ENCODE data around the gene CNOT1.
"Not testable (repeated sequence)": the region's sequence is repeated elsewhere in the genome, so short reads cannot be mapped to it uniquely, and the experiment has no call there.

CNOT1 gene

DNA sequence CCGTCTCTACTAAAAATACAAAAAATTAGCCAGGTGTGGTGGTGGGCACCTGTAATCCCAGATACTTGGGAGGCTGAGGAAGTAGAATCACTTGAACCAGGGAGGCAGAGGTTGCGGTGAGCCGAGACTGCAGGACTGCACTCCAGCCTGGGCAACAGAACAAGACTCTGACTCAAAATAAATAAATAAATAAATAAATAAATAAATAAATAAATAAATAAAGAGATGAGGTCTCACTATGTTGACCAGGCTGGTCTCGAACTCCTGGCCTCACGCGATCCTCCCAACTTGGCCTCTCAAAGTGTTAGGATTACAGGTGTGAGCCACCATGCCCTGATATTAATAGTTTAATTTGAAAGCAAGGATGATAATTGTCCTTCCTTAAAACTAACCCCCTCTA lies 7.4 kb upstream of the CNOT1 start:
- DNase-seq, result not testable (repeated sequence)

DNA sequence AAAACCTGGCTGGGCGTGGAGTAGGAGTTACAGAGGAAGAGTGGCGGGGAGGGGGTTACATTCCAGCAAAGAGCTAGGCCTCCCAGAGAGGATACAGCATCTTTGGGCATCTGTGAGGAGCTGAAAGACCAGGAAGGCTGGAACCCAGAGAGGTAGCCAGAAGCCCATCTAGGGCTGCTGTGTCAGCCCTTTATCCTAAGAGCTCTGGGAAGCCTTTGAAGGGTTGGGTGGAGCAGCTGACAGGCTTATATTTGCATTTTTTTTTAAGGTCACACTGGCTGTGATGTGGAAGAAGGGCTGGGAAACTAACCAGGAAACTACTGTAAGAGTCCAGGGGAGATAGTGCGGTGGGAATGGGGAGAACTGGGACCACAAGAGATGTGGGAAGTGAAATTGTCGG lies 6.8 kb upstream of the CNOT1 start:
- DNase-seq, result no peak

DNA sequence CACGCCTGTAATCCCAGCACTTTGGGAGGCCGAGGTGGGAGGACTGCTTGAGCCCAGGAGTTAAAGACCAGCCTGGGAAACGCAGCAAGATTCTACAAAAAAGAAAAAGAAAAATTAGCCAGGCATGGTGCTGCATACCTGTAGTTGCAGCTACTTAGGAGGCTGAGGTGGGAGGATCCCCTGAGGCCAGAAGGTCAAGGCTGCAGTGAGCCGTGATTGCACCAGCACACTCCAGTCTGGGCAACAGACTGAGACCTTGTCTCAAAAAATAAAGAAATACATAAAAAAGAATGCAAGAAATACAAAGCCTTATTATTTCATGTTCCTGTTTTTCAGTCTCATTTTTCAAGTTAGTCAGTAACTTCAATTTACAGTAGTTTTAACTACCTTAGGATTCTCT lies 5.9 kb upstream of the CNOT1 start:
- no peak for DNase-seq

DNA sequence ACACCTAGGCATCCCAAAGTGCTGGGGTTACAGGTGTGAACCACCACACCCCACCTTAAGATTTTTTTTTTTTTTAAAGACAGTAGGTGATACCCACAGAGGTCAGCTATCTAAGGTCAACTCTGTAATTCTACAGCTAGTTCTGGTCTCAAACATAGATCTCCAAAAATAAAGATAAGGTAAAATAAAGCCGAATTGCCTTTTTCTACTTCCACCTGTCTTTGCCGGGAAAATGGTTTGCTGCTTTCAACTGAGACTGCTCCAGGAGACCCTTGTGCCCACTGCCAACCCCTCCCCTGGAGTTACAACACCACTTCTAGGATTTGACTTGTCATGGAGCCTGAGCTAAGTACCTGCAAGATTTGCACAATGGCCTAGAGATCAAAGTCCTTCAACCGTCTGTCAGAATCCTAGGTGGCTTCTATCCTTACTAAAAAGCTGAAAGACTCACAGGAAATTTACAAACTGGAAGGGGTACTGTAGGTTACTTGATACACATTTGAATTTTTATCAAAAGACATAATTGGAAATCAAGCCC lies 4.7 kb upstream of the CNOT1 start:
- DNase-seq, result no peak

DNA sequence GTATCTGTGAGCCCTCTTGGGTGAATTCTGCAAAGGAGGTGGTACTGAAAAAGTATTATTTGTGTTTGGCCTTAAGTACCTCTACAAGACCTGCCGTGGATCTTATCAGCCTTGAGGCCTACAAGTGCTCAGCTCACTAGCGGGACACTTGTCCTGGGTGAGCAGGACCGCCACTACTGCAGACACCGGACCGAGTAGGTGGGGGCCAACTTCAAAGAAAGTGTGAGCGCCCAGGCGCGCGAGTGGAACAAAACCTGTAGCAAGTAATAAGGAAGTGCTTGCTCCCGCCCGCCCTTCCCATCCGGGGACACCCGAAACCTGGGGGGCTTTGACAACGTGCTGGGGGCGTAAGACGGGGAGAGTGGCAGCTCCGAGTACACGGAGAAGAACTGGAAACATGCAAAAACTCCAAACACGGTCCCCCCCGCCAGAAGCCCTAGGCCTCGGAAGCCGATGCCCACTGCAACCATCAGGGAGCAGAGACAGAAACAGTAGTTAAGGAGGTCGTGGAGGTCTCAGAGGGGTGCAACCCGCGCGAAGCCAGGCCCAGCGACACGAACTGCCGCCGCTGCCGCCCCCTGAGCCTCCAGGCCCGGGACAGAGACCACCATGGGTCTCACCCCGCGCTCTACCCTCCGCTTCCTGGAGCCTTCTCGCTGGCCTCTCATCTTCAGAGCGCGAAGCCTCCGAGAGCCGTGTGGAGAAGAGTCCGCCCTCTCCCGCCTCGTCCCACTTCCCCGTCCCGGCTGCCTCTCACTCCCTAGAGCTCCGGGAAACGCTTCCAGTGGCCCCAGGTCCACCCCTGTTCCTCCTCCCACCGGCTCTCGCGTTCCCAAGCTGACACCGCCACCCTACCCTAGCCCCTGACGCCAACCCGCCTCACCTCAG lies 537 bp downstream of the CNOT1 start:
- no peak for DNase-seq

DNA sequence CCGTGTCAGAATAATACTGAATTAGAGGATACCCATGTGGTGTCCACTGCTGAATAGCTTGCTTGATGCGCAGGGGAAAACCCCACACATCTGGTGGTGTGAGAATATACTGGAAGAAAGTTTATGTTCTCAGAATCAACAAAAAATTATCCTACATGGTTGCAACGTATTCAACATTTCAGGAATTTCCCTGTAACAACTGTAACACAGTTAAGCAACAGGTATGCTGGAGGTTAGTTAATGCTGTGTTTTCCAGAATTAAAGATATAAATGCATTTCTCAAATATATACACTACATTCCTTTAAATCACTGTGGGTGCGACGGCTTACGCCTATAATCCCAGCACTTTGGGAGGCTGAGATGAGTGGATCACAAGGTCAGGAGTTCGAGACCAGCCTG lies 5.4 kb downstream of the CNOT1 start:
- no peak for DNase-seq

DNA sequence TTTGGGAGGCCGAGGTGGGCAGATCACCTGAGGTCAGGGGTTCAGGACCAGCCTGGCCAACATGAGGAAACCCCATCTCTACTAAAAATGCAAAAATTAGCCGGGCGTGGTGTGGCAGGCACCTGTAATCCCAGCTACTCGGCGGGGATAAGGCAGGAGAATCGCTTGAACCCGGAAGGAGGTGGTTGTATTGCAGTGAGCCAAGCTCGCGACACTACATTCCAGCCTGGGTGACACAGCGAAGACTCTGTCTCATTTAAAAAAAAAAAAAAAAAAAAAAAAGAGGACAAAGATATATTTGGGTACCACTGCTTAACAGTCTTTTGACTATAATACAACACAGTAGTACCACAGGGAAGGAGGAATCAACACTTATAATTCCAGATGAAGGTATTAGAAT lies 9.2 kb downstream of the CNOT1 start:
- no peak for DNase-seq

DNA sequence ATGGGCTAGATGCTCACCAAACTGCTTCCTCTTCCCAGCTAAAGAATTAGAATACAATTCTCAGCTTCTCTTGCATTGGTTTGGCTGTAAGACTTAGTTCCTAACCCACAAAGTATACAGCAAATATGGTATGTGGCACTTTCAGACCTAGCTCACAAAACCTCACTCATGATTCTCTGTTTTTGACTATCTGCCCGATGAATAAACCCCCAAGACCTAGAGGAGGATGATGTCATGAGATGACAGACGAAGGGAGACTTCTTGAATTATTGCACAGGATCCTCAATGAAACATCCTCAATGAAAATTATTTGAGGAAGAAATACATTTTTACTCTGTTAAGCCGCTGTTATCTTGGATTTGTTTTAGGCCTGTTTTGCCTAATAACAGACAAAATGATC lies 14.3 kb downstream of the CNOT1 start:
- no peak for DNase-seq

DNA sequence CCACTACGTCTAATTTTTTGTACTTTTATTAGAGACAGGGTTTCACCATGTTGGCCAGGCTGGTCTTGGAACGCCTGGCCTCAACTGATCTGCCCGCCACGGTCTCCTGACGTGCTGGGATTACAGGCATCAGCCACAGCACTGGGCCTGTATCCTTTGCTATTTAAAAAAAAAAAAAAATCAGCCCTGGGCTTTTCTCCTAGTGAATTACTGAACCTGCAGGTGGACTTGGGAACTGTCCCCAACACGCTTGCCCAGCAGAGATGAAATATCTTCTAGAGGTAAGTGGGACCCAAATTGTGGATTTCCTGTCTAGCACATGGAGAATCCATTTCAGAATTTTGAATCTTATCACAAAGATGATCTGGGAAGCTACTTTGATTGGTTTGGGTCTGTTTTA lies 14.8 kb downstream of the CNOT1 start:
- DNase-seq, result no peak

DNA sequence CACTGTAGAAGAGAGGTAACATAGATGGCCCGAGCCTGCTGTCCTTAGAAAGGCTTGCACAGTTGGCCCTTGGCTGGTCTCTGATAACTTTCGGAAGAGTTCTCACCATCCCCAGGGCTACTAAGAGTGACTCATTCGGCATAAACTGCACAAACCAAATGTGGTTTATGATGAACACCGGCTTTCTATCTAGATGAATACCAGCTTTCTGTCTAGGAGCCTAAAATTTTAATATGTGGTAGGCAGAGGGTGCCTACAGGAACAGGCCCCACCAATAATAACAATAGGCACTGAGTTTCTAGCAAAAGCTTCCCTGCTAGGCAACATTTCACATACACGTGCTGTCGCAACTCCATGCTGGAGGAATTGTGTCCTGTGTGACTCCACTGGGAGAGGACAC lies 15.4 kb downstream of the CNOT1 start:
- no peak for DNase-seq

DNA sequence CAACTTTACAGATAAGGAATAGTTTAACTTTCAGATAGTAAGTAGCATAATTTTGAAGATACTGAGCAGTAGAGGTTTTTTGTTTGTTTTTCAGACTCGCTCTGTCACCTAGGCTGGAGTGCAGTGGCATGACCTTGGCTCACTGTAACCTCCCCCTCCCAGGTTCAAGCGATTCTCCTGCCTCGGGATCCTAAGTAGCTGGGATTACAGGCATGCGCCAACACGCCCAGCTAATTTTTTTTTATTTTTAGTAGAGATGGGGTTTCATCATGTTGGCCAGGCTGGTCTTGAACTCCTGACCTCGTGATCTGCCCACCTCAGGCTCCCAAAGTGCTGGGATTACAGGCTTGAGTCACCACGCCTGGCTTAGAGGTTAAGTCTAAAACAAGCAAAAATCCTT lies 16.7 kb downstream of the CNOT1 start:
- not testable (repeated sequence) for DNase-seq

DNA sequence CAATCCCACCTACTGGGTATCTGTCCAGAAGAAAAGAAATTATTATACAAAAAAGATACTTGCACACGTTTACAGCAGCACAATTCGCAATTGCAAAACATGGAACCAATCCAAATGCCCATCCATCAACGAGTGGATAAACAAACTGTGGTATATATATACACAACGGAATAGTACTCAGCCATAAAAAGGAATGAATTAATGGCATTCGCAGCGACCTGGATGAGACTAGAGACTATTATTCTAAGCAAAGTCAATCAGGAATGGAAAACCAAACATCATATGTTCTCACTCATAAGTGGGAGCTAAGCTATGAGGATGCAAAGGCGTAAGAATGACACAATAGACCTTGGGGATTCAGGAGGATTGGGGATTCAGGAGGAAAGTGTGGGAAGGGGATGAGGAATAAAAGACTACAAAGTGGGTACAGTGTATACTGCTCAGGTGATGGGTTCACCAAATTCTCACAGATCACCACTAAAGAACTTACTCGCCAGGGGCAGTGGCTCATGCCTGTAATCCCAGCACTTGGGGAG lies 21.0 kb downstream of the CNOT1 start:
- no peak for DNase-seq

DNA sequence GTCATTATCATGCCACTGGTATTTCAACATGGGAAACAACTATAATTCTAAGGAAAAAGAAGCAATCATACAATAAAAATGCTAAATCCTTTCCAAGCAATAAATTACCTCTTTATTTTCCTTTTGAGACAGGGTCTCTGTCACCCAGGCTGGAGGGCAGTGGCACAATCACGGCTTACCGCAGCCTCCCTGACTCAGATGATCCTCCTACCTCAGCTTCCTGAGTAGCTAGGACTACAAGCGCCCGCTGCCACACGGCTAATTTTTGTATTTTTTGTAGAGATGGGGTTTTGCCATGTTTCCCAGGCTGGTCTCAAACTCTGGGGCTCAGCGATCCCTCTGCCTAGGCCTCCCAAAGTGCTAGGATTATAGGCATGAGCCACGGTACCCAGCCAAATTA lies 24.1 kb downstream of the CNOT1 start:
- DNase-seq, result no peak

DNA sequence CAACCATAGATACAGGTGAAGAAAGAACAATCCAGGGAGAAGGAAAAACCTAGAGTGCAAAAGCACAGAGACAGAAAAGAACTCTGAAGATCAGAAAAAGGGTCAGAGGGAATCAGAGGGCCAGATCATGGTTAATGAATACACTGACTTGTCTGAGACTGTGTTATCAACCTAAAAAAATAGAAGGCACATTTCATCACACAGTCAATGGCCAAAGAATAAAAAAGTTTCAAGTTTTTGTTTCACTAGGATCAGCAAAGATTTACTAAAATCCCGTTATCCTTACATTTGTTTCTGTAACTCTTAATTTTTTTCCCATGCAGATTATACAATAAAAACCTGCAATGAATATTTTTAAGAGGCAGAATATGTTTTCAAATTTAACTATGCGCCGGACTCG lies 38.5 kb downstream of the CNOT1 start:
- DNase-seq, result no peak

DNA sequence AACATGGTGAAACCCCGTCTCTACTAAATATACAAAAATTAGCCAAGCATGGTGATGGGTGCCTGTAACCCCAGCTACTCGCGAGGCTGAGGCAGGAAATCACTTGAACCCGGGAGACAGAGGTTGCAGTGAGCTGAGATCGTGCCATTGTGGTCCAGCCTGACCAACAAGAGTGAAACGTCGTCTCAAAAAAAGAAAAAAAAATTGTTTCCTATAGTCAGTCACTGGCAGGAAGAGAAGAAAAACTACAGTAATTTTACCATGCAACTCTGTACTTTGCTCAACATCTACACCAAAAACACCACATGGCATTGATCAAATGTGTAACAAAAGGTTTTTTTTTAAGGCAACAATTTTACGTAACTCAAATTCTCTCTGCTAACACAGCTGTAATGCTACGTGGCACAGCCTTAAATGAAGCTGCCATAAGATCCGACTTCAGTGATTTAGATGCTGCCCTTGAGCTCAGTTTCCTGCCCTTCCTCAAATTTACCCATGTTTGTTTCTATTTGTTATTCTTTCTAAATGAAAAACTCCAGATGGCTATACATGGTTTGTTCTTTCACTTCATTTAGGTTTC lies 40.2 kb downstream of the CNOT1 start:
- DNase-seq, result no peak

DNA sequence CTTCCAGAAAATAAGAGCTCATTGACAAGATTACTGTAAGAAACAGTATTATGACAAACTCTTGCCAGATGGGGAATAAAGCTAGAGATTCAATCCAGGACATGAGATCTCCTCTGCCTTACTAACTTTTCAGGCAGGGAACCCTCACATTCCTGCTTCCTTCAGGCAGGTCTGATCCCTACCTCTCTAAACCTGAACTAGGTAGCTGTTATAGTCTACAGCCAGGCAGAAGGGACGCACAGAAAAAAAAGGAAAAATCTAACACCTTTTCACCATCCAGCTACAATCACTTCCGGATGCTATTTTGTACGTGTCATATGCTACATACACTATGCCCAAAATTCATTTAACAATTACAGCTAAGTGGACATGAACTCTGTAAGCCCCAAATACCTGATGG lies 41.2 kb downstream of the CNOT1 start:
- DNase-seq, result no peak

DNA sequence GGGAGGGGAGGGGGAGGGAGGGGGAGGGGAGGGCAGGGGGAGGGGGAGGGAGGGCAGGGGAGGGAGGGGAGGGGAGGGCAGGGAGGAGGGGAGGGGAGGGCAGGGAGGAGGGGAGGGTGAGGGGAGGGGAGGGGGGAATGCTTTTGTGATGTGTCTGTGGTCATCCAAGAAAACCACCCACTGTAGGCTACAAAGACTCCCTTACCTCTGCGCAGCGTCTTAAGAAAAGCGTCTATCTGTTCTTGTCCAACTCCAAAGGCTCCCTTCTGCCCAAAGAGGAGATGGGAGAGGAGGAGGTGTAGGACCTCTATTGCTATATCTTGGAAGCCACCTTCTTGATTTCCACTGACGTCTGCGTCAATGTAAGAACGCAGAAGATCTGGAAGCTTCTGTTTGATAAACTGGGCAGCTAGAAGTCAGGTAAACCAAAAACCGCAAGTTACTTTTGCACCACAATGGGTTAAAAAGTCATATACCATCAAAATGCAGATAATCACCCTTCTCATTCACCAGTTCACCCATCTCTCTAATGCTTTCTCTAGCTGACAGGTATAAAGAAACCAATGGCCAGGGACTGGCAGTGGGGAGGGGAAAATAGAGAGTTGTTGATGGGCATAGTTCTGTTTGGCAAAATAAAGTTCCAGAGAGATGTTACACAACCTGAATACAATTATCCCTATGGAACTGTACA lies 43.1 kb downstream of the CNOT1 start:
- no peak for DNase-seq

DNA sequence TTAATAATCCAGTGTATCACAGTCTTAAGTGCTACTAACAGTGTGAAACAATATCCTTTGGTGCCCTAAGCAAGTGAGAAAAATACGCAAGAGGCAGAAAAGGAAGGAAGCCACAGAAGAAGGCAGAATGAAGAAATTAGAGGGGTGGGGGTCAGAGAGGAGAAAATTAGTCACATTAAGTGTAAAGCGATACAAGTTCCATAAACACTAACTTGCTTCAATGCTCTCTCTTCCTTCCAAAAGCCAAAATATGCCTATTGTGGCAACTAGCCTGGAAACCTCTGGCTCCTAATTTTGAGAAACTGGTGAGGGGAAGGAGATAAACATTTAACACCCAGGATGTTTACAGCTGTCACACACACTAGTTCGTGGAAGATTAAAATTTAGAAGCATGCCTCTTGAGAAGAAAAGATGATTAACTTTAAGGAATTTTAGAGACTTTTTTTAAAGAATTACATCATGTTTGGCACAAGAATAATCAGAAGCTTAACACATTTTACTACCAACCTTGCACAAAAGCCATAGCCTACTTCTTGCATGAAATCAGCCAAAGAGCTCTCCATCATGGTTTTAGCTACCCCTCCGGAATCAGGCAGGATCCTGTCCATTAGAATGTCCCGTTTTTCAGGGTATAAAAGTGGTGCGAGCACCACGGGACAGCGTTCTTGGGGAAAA lies 44.7 kb downstream of the CNOT1 start:
- no peak for DNase-seq

DNA sequence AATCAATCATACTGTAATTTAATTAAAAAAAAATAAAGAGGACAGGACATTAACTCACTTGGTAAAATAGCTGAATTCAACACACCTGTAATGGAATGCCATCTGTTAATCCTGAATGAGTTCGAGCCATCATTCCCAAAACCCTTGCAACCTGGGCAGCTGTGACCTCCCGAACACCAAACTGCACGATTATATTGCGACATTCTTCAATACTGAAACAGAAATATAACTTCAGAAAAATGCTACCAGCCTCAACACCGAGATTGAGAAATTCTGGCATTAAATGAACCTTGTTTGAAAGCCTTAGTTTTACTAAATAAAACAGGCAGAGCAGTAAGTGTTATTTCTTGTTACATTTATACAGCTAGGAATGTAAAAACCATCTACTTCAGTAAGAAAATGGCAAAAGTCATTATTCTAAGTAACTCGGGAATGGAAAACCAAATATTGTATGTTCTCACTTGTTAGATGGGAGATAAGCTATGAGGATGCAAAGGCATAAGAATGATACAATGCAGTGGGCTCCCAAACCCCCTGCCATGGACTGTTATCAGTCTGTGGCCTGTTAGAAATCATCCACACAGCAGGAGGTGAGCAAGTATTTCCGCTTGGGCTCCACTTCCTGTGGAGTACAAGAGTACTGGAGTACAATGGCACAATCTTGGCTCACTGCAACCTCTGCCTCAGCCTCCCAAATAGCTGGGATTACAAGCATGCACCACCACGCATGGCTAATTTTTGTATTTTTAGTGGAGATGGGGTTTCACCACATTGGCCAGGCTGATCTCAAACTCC lies 46.5 kb downstream of the CNOT1 start:
- DNase-seq, result no peak

DNA sequence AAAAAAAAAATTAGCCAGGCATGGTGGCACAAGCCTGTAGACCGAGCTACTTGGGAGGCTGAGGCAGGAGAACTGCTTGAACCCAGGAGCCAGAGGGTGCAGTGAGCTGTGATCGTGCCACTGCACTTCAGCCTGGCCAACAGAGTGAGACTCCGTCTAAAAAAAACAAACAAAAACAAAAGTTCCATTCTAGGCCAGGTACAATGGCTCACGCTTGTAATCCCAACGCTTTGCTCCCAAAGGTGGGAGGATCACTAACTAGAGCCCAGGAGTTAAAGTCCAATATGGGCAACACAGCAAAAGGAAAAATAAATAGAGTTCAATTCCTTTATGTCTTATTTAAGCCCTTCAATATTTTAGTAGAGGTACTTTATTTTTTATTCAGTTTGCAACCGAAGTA lies 47.5 kb downstream of the CNOT1 start:
- DNase-seq, result no peak

DNA sequence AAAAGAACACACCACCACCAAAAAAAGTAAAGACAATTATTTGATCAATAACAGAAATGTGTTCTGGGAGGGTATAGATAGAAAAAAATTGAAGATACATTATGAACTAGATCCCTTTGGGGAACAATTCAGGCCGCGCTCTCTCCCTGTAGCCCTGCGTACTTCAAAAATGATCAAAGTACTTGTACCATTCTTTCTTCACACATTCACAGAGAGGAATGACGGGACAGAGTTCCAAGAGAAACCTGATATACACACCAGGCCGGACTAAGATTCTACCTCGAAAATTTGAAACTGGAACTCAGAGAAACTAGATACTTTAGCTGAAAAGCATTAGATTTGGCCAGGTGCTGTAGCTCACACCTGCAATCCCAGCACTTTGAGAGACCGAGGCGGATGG lies 50.0 kb downstream of the CNOT1 start:
- DNase-seq, result no peak

DNA sequence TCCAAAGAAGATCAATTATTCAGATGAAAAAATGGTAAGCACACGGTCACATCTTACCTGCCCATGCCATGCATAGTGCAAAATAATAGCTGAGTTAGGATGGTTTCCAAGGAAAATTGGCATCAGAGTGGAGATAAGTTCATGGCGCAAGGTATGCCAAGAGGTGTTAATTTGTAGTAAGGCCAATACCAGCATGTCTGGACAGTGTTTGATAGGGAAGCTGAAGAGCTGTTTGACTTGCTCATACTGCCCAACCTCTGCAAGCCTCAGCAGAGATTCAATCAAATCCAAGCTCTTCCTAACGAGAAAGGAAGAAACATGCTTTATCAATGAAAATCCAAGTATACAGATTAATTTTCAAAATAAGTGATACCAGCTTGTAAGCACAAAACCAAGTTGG lies 51.0 kb downstream of the CNOT1 start:
- no peak for DNase-seq

All from NCI-H1436 treated with DMSO at 0.1 percent for 48 hours (cell line).